ENCODE measurements around the gene AMN1.

AMN1 gene

DNA sequence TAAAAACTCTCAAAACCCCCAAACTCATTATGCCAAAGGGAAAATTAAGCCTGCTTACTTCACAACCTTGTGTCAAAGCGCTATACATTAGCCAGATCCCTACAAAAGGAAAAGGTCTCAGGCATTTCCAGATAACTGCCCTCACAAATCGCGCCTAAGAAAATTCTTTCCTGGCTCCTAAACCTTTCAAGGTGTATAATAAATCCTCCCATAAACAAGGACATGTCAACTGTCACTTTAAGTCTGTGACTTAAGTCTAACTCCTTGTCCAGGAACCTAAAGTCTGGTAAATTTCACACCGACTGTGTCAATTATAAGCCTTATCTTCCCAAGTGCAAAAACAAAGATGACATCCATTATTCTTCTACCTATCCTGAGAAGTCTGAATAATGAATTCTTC is 73.6 kb downstream of the AMN1 start:
- TF ChIP-seq FOXP2 (optimal IDR thresholded peaks at IDR 0.05; ENCODE audit: borderline replicate concordance, extremely low read depth, extremely low read length, insufficient read depth) (no peak), POLR2AphosphoS5 (IDR thresholded peaks at IDR 0.05; ENCODE audit: low read depth, low read length) (no peak), SIN3A (IDR thresholded peaks at IDR 0.05; ENCODE audit: borderline replicate concordance, insufficient read depth, low read length) (no peak), REST (IDR thresholded peaks at IDR 0.05; ENCODE audit: insufficient read depth in 1 of 2, low read depth in 2 of 2, low read length in 2 of 2) (no peak), TAF1 (IDR thresholded peaks at IDR 0.05; ENCODE audit: borderline replicate concordance, insufficient read depth, low read length) (no peak)

DNA sequence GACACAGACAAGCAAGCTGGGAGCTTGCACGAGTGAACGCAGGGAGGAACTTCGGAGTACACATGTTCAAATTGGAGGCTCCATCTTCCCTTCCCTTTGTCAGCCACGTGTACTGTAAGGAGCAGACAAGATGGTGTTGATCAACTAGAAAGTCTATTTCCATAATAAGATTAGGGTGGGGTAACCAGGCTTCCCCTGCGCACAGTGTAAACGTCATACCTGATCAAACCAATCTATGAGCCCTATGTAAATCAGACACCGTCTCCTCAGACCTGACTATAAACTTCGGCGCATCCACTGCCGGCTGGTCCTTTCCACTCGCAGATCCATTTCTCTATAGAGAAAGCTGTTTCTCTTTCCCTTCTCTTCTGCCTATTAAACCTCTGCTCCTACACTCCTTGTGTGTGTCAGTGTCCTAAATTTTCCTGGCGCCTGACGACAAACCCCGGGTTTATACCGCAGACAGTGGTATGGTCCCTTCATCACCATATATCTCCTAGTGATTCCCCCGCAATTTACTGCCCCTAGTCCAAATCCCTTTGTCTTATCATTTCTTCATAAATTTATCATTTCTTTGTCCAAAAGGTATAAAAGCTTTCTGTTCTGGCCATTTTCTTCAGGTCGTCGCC is 76.8 kb downstream of the AMN1 start:
- TF ChIP-seq TAF1 (IDR thresholded peaks at IDR 0.05; ENCODE audit: borderline replicate concordance, insufficient read depth, low read length): no peak
- no peak for TF ChIP-seq REST (IDR thresholded peaks at IDR 0.05; ENCODE audit: insufficient read depth in 1 of 2, low read depth in 2 of 2, low read length in 2 of 2)
- no peak for TF ChIP-seq POLR2AphosphoS5 (IDR thresholded peaks at IDR 0.05; ENCODE audit: low read depth, low read length)
- no peak for TF ChIP-seq SIN3A (IDR thresholded peaks at IDR 0.05; ENCODE audit: borderline replicate concordance, insufficient read depth, low read length)
- TF ChIP-seq FOXP2 (optimal IDR thresholded peaks at IDR 0.05; ENCODE audit: borderline replicate concordance, extremely low read depth, extremely low read length, insufficient read depth): no peak

- no peak for TF ChIP-seq REST (IDR thresholded peaks at IDR 0.05; ENCODE audit: insufficient read depth in 1 of 2, low read depth in 2 of 2, low read length in 2 of 2)
- TF ChIP-seq POLR2AphosphoS5 (IDR thresholded peaks at IDR 0.05; ENCODE audit: low read depth, low read length): no peak
- no peak for TF ChIP-seq TAF1 (IDR thresholded peaks at IDR 0.05; ENCODE audit: borderline replicate concordance, insufficient read depth, low read length)
- TF ChIP-seq SIN3A (IDR thresholded peaks at IDR 0.05; ENCODE audit: borderline replicate concordance, insufficient read depth, low read length): no peak
- no peak for TF ChIP-seq FOXP2 (optimal IDR thresholded peaks at IDR 0.05; ENCODE audit: borderline replicate concordance, extremely low read depth, extremely low read length, insufficient read depth)
These were observed 77.9 kb downstream of the AMN1 start for GRCh38 chr12:31650918-31651317.

- TF ChIP-seq REST (IDR thresholded peaks at IDR 0.05; ENCODE audit: insufficient read depth in 1 of 2, low read depth in 2 of 2, low read length in 2 of 2): no peak
- TF ChIP-seq FOXP2 (optimal IDR thresholded peaks at IDR 0.05; ENCODE audit: borderline replicate concordance, extremely low read depth, extremely low read length, insufficient read depth): no peak
- no peak for TF ChIP-seq TAF1 (IDR thresholded peaks at IDR 0.05; ENCODE audit: borderline replicate concordance, insufficient read depth, low read length)
- no peak for TF ChIP-seq SIN3A (IDR thresholded peaks at IDR 0.05; ENCODE audit: borderline replicate concordance, insufficient read depth, low read length)
- TF ChIP-seq POLR2AphosphoS5 (IDR thresholded peaks at IDR 0.05; ENCODE audit: low read depth, low read length): no peak
These were observed 81.7 kb downstream of the AMN1 start for GRCh38 chr12:31647086-31647491.

Data from PFSK-1 (cell line).